Eye (tissue), 1 donor: ENCODE results near the gene RHOBTB1.

ENCODE experiments used
- DNase-seq: peaks from one replicate; pipeline ENCODE4 v3.0.0-alpha.2; 2015

Gene RHOBTB1

GRCh38 chr10:60903096-60903495, 40.9 kb downstream of the RHOBTB1 start:
- DNase-seq = no peak

GRCh38 chr10:60901561-60902235, 42.3 kb downstream of the RHOBTB1 start:
- DNase-seq = no peak

GRCh38 chr10:60899266-60899665, 44.7 kb downstream of the RHOBTB1 start:
- DNase-seq = no peak

- DNase-seq = no peak
Observed at GRCh38 chr10:60898321-60898720, 45.7 kb downstream of the RHOBTB1 start.

- peak; percentile 45 for DNase-seq
Observed at GRCh38 chr10:60896810-60897209, 47.2 kb downstream of the RHOBTB1 start.

GRCh38 chr10:60896033-60896432, 48.0 kb downstream of the RHOBTB1 start:
- DNase-seq = peak; percentile 48

- DNase-seq = peak; percentile 49
Observed at GRCh38 chr10:60894786-60895185, 49.2 kb downstream of the RHOBTB1 start.

GRCh38 chr10:60893231-60893630, 50.8 kb downstream of the RHOBTB1 start:
- no peak for DNase-seq

- no peak for DNase-seq
Observed at GRCh38 chr10:60892571-60892970, 51.4 kb downstream of the RHOBTB1 start.

- no peak for DNase-seq
Observed at GRCh38 chr10:60890811-60891210, 53.2 kb downstream of the RHOBTB1 start.

- DNase-seq = peak; percentile 47
Observed at GRCh38 chr10:60883187-60883586, 60.8 kb downstream of the RHOBTB1 start.

GRCh38 chr10:60878224-60878623, 65.8 kb downstream of the RHOBTB1 start:
- DNase-seq = no peak

GRCh38 chr10:60877777-60878120, 66.2 kb downstream of the RHOBTB1 start:
- no peak for DNase-seq

- no peak for DNase-seq
Observed at GRCh38 chr10:60877061-60877776, 66.8 kb downstream of the RHOBTB1 start.

- no peak for DNase-seq
Observed at GRCh38 chr10:60873758-60874157, 70.2 kb downstream of the RHOBTB1 start.

GRCh38 chr10:60872451-60872850, 71.5 kb downstream of the RHOBTB1 start:
- no peak for DNase-seq

GRCh38 chr10:60871215-60871614, 72.8 kb downstream of the RHOBTB1 start:
- DNase-seq = no peak

GRCh38 chr10:60870803-60871202, 73.2 kb downstream of the RHOBTB1 start:
- DNase-seq = no peak

GRCh38 chr10:60870416-60870728, 73.6 kb downstream of the RHOBTB1 start:
- DNase-seq = no peak

- DNase-seq = no peak
Observed at GRCh38 chr10:60869652-60870415, 74.2 kb downstream of the RHOBTB1 start.

GRCh38 chr10:60868946-60869345, 75.0 kb downstream of the RHOBTB1 start:
- DNase-seq = no peak

GRCh38 chr10:60865198-60865783, 78.7 kb downstream of the RHOBTB1 start:
- DNase-seq = no peak

- DNase-seq = peak; percentile 6
Observed at GRCh38 chr10:60863796-60864195, 80.2 kb downstream of the RHOBTB1 start.

- DNase-seq = no peak
Observed at GRCh38 chr10:60862517-60862916, 81.5 kb downstream of the RHOBTB1 start.
